A549 (cell line): ENCODE results near the gene TIMM17A. TPM values are rescaled to one million over a fixed set of nuclear protein-coding genes. Genes with fewer than 3 reads are reported as not detected.

Experiments
- ATAC-seq, 2 experiments: fragments of 200-7000 bp in 1 of 2; fragments of >200 bp in 1 of 2; cut with Nextera tagmentation in 1 of 2; cut with Tn5 transposase in 1 of 2; 3 replicates each; pipeline versions ENCODE4 v1.8.0 to v1.9.1; 2018 to 2020; ENCODE audit warnings: mild to moderate bottlenecking in 1 of 2, moderate library complexity in 1 of 2
- CTCF ChIA-PET: fragments of 300-600 bp; sonication (Branson Sonifier 250); formaldehyde crosslinking; extraction: SDS; loops from one replicate; lab custom pipeline; 2021; ENCODE audit warnings: antibody characterized with exemption, inconsistent platforms; lab: Yijun Ruan, JAX
- POLR2A ChIA-PET: fragments of 350-600 bp; formaldehyde crosslinking; extraction: SDS; loops from one replicate; lab custom pipeline; 2021; ENCODE audit warnings: antibody characterized with exemption, inconsistent platforms; lab: Yijun Ruan, JAX
- DNase-seq, 2 experiments: peaks; one replicate each; pipeline versions ENCODE4 v3.0.0 to v3.0.0-alpha.2; 2011 to 2016; ENCODE audit warnings: low read depth in 1 of 2, low spot score in 1 of 2
- FAIRE-seq: peaks from 2 replicates; lab custom pipeline; 2011; peaks lifted over from hg19 to GRCh38; lab: Jason Lieb, UNC
- H3K27ac ChIP-seq, 2 experiments: fragments of >200 bp; sonication (Bioruptor Twin); formaldehyde crosslinking; 3 replicates each; pipeline ENCODE4 v1.5.1; 2016 to 2017
- H3K4me1 ChIP-seq: fragments of >200 bp; sonication (Bioruptor Twin); formaldehyde crosslinking; 3 replicates; pipeline ENCODE4 v1.6.1; 2016
- H3K4me2 ChIP-seq: fragments of >200 bp; sonication (Bioruptor Twin); formaldehyde crosslinking; 3 replicates; pipeline ENCODE4 v1.6.1; 2016
- H3K4me3 ChIP-seq: fragments of >200 bp; sonication (Bioruptor Twin); formaldehyde crosslinking; 3 replicates; pipeline ENCODE4 v1.5.1; 2016
- H3K9me3 ChIP-seq: fragments of >200 bp; sonication (Bioruptor Twin); formaldehyde crosslinking; 3 replicates; pipeline ENCODE4 v1.6.1; 2016
- CBX2 ChIP-seq: fragments of 200-600 bp; sonication (generic); IDR thresholded peaks from 2 replicates; pipeline ENCODE4 v1.6.1; 2016; ENCODE audit warnings: low read depth, mild to moderate bottlenecking, borderline replicate concordance
- CHD4 ChIP-seq: fragments of 200-600 bp; sonication (generic); IDR thresholded peaks from 2 replicates; pipeline ENCODE4 v1.6.1; 2016; ENCODE audit warnings: antibody characterized with exemption, mild to moderate bottlenecking, borderline replicate concordance
- EP300 ChIP-seq, 2 experiments: fragments of >200 bp; sonication (Bioruptor Twin); formaldehyde crosslinking; IDR thresholded peaks; 2 replicates in 1 of 2; 3 replicates in 1 of 2; pipeline ENCODE4 v1.6.1; 2016 to 2017
- FOSB ChIP-seq: fragments of 250-450 bp; sonication (Bioruptor Pico); IDR thresholded peaks from 2 replicates; pipeline ENCODE4 v1.5.0; 2020; ENCODE audit warnings: mild to moderate bottlenecking, moderate library complexity
- JUN ChIP-seq, 2 experiments: fragments of >200 bp; sonication (Bioruptor Twin); formaldehyde crosslinking; IDR thresholded peaks; 2 replicates in 1 of 2; 3 replicates in 1 of 2; pipeline ENCODE4 v1.6.1; 2016 to 2017
- MAFK ChIP-seq: fragments of 450-650 bp; IDR thresholded peaks from 2 replicates; pipeline ENCODE4 v1.6.1; 2014; ENCODE audit not compliant: partially characterized antibody
- MYC ChIP-seq: IDR thresholded peaks from 2 replicates; pipeline ENCODE4 v1.6.1; 2012; ENCODE audit warnings: mild to moderate bottlenecking, inconsistent platforms, low read length, improper control_type of control experiment, borderline replicate concordance
- PHF8 ChIP-seq: fragments of 200-600 bp; sonication (generic); IDR thresholded peaks from 2 replicates; pipeline ENCODE4 v1.6.1; 2016; ENCODE audit warnings: low read depth, mild to moderate bottlenecking, antibody characterized with exemption, moderate library complexity, borderline replicate concordance
- POLR2A ChIP-seq: IDR thresholded peaks from 2 replicates; pipeline ENCODE4 v1.6.1; 2012; ENCODE audit warnings: mild to moderate bottlenecking, low read length
- RAD21 ChIP-seq, 2 experiments: fragments of >200 bp in 1 of 2; sonication (Bioruptor Twin) in 1 of 2; formaldehyde crosslinking in 1 of 2; IDR thresholded peaks in 1 of 2; conservative IDR thresholded peaks in 1 of 2; 2 replicates in 1 of 2; 3 replicates in 1 of 2; pipeline ENCODE4 v1.6.1; 2012 to 2018; ENCODE audit warnings: inconsistent platforms in 1 of 2
- RNF2 ChIP-seq: fragments of 200-600 bp; sonication (generic); IDR thresholded peaks from 2 replicates; pipeline ENCODE4 v1.6.1; 2016; ENCODE audit warnings: low read depth, mild to moderate bottlenecking, antibody characterized with exemption, moderate library complexity, borderline replicate concordance
- SMC3 ChIP-seq: fragments of >200 bp; sonication (Bioruptor Twin); formaldehyde crosslinking; IDR thresholded peaks from 3 replicates; pipeline ENCODE4 v1.6.1; 2018; ENCODE audit warnings: inconsistent platforms
- TP53 ChIP-seq: fragments of 250-450 bp; sonication (Bioruptor Pico); IDR thresholded peaks from 2 replicates; pipeline ENCODE4 v1.5.0; 2021; ENCODE audit warnings: mild to moderate bottlenecking, moderate library complexity
- USF2 ChIP-seq: fragments of 450-650 bp; IDR thresholded peaks from 2 replicates; pipeline ENCODE4 v1.6.1; 2014; ENCODE audit warnings: antibody characterized with exemption
- WGBS: methylation state at CpG from one replicate; pipeline ENCODE4 v1.1.6; 2017; ENCODE audit errors: missing lambda C conversion rate; 5-methylcytosine and 5-hydroxymethylcytosine counted together
- polyA plus RNA-seq, 4 experiments: library from polyadenylated mRNA; depleted of rRNA in 3 of 4; stranded (reverse); fragments of >200 nt; fragmentation: RNase III in 1 of 4; extraction: RNeasy Plus Mini Kit Qiagen cat#74134 plus additional on column Dnase treatment in 1 of 4; gene quantifications; 2 replicates in 3 of 4; 3 replicates in 1 of 4; pipeline ENCODE4 v1.2.3, GENCODE V29; 2011 to 2017
- TF ChIP-seq, protein P1 (sequence below): fragments of 250-450 bp; sonication (Bioruptor Pico); IDR thresholded peaks from 2 replicates; pipeline ENCODE4 v1.5.0; 2021; ENCODE audit warnings: mild to moderate bottlenecking, moderate library complexity, borderline replicate concordance
- TF ChIP-seq, protein P2 (sequence below): fragments of >200 bp; sonication (Bioruptor Twin); formaldehyde crosslinking; IDR thresholded peaks from 2 replicates; pipeline ENCODE4 v1.6.1; 2016
- TF ChIP-seq, protein P3 (sequence below): fragments of >200 bp; sonication (Bioruptor Twin); formaldehyde crosslinking; IDR thresholded peaks from 3 replicates; pipeline ENCODE4 v1.6.1; 2016

The TIMM17A gene
- polyA plus RNA-seq, 2 of the 4 experiments (the other 2 are of a cell fraction) = 127 to 134 TPM

DNA sequence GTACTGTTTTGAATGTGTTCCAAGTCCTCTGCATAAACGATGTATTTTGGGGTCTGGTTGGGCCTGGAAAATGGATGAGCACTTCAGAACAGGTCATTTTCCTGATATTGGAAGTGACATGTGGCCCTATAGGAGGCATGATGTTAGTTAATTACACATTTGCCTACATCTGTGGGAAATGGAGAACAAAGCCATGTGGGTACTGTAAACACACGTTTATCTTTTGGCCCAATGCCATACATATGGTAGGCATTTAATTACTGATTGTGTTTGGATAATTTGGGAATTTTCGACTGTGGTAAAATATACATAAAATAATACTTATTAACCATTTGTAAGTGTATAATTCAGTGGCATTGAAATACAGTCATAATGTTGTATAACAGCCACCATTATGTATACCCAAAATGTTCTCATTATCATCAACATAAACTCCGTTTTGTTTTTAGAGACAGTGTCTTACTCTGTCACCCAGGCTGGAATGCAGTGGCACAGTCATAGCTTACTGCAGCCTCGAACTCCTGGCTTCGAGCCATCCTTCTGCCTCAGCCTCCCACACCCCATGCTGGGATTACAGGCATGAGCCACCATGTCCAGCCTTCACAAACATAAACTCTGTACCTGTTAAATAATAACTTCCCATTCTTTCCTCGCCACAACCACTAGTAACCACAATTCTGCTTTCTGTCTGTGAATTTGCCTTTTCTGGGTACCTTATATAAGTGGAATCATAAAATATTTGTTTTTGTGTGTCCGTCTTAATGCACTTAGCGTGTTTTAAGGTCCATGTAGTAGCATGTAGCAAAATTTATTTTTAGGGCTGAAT is 15.2 kb downstream of the TIMM17A start:
- CTCF ChIA-PET = interaction anchor here (1.1 to 32.7 kb wide), 7 partner anchors 7 to 123 kb away, joined by 3 to 855 read pairs (median 15); partner anchors contain the start of genes LMOD1 and SHISA4
- FAIRE-seq = no peak
- no peak for DNase-seq

GRCh38 chr1:201982082-201982622 is 26.8 kb downstream of the TIMM17A start:
- CTCF ChIA-PET = interaction anchor here (1.0 to 46.8 kb wide), 7 partner anchors 9 to 143 kb away, joined by 3 to 1624 read pairs (median 22); partner anchors contain the start of genes ELF3, GPR37L1 and SHISA4
- POLR2A ChIA-PET = interaction anchor here (0.9 to 1.9 kb wide), 5 partner anchors 9 to 136 kb away, joined by 3 to 9 read pairs (median 5); partner anchors contain the start of genes ELF3 and TIMM17A
- no peak for TF ChIP-seq MAFK
- no peak for TF ChIP-seq RNF2
- TF ChIP-seq, protein P1, sequence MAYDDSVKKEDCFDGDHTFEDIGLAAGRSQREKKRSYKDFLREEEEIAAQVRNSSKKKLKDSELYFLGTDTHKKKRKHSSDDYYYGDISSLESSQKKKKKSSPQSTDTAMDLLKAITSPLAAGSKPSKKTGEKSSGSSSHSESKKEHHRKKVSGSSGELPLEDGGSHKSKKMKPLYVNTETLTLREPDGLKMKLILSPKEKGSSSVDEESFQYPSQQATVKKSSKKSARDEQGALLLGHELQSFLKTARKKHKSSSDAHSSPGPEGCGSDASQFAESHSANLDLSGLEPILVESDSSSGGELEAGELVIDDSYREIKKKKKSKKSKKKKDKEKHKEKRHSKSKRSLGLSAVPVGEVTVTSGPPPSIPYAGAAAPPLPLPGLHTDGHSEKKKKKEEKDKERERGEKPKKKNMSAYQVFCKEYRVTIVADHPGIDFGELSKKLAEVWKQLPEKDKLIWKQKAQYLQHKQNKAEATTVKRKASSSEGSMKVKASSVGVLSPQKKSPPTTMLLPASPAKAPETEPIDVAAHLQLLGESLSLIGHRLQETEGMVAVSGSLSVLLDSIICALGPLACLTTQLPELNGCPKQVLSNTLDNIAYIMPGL = no peak
- no peak for TF ChIP-seq MYC
- TF ChIP-seq USF2 = no peak
- TF ChIP-seq JUN (IDR thresholded peaks at IDR 0.05) = no peak
- no peak for TF ChIP-seq PHF8
- TF ChIP-seq RAD21 (conservative IDR thresholded peaks at IDR 0.05 in 1 of 2, IDR thresholded peaks at IDR 0.05 in 1 of 2) = no peak
- no peak for TF ChIP-seq TP53 (CRISPR knock-in tag)
- no peak for TF ChIP-seq FOSB (CRISPR knock-in tag)
- peak overlapping the region; percentile 90 for H3K4me2 ChIP-seq
- H3K9me3 ChIP-seq = no peaks in the 10 kb centered on the region
- H3K4me3 ChIP-seq = peak overlapping the region; percentile 60
- ATAC-seq (peak; percentile 44 to 55), FAIRE-seq (no peak), DNase-seq (peak in 1 of 2 experiments; percentile 79)
- 35% methylated on average over 9 of the region's 31 CpGs for WGBS
- H3K27ac ChIP-seq = peak overlapping the region; percentile 88 to 97
- peaks cover 14% of the 10 kb centered on the region for H3K4me1 ChIP-seq

More for the DNA sequence above, 15.2 kb downstream of the TIMM17A start:
- Histone ChIP-seq H3K4me1 (no peaks in the 10 kb centered on the region), H3K27ac (no peak overlapping the region), H3K4me2 (no peak overlapping the region)
- 67% methylated on average over 9 of the region's 9 CpGs for WGBS
- TF ChIP-seq EP300 (IDR thresholded peaks at IDR 0.05) = no peak
- TF ChIP-seq, all 56 proteins: peak for 0
- POLR2A ChIA-PET = interaction anchor here (1.0 kb wide), 1 partner anchor 75 kb away, joined by 9 read pairs; no protein-coding TSS in a partner anchor
- no peak for ATAC-seq
- no peak overlapping the region for H3K4me3 ChIP-seq
- H3K9me3 ChIP-seq = no peaks in the 10 kb centered on the region

DNA sequence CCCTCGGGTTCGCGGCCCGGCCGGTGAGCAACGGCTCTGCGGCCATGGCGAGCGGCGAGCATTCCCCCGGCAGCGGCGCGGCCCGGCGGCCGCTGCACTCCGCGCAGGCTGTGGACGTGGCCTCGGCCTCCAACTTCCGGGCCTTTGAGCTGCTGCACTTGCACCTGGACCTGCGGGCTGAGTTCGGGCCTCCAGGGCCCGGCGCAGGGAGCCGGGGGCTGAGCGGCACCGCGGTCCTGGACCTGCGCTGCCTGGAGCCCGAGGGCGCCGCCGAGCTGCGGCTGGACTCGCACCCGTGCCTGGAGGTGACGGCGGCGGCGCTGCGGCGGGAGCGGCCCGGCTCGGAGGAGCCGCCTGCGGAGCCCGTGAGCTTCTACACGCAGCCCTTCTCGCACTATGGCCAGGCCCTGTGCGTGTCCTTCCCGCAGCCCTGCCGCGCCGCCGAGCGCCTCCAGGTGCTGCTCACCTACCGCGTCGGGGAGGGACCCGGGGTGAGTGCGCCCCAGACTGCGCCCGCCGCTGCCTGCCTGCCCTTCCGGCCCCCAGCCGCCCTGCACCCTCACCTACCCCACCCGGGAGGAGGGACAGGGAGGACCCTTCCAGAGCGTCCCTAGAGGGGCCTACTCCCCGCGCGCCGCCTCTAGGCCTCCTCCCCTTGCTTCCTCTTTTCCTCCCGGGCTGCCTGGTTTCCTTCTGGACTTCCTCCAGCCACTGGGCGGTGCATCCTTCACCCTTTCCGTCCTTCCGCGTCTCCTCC is 27.5 kb downstream of the TIMM17A start, which contains the start of gene RNPEP:
TSS of gene RNPEP (plus strand) at position 26 of the 757 bp plus-strand sequence. CDS start at position 45, 19 bp downstream.
- FAIRE-seq (peak; percentile 18), ATAC-seq (peak; percentile 91 to 93), DNase-seq (peak; percentile 82 to 88)
- Histone ChIP-seq H3K9me3 (no peaks in the 10 kb centered on the region), H3K27ac (peak within 1 kb of the TSS; percentile 88 to 97), H3K4me2 (peak within 1 kb of the TSS; percentile 90), H3K4me1 (peaks cover 14% of the 10 kb centered on the region), H3K4me3 (peak within 1 kb of the TSS; percentile 60)
- ChIA-PET POLR2A (interaction anchor here (0.9 to 1.9 kb wide), 5 partner anchors 9 to 135 kb away, joined by 3 to 9 read pairs (median 5); partner anchors contain the start of genes ELF3 and TIMM17A), CTCF (interaction anchor here (0.8 to 46.8 kb wide), 9 partner anchors 10 to 143 kb away, joined by 3 to 1624 read pairs (median 4); partner anchors contain the start of genes GPR37L1 and SHISA4)
- TF ChIP-seq POLR2A (peak; percentile 88), JUN (IDR thresholded peaks at IDR 0.05) (peak in 1 of 2 experiments; percentile 73; a peak in 3 of 5 replicates), CBX2 (no peak), SMC3 (peak; percentile 7; the same call in 1 of the 3 replicates), CHD4 (no peak), PHF8 (peak; percentile 88)
- TF ChIP-seq, protein P2, sequence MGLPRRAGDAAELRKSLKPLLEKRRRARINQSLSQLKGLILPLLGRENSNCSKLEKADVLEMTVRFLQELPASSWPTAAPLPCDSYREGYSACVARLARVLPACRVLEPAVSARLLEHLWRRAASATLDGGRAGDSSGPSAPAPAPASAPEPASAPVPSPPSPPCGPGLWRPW = no peak
- TF ChIP-seq, protein P3, sequence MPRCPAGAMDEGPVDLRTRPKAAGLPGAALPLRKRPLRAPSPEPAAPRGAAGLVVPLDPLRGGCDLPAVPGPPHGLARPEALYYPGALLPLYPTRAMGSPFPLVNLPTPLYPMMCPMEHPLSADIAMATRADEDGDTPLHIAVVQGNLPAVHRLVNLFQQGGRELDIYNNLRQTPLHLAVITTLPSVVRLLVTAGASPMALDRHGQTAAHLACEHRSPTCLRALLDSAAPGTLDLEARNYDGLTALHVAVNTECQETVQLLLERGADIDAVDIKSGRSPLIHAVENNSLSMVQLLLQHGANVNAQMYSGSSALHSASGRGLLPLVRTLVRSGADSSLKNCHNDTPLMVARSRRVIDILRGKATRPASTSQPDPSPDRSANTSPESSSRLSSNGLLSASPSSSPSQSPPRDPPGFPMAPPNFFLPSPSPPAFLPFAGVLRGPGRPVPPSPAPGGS = peak; percentile 72; the same call in 2 of the 3 replicates
- under 1% methylated on average over 20 of the region's 80 CpGs for WGBS
